Natural killer cell (primary cell): ENCODE measurements around the gene MEF2B. TPM values are rescaled to one million over a fixed set of nuclear protein-coding genes. Genes with fewer than 3 reads are reported as not detected.

Source experiments
- ATAC-seq, 3 donors: fragments of 150-1000 bp in 2 of 3; fragments of 200-7000 bp in 1 of 3; cut with Tn5 transposase; 1 replicate in 1 of 3; 2 replicates in 2 of 3; pipeline ENCODE4 v1.10.0; 2021; ENCODE audit warnings: mild to moderate bottlenecking in 2 of 3, moderate library complexity in 2 of 3
- DNase-seq, 2 donors: peaks; one replicate each; pipeline versions ENCODE4 v3.0.0 to v3.0.0-alpha.2; 2013 to 2021; ENCODE audit warnings: mixed read lengths in 1 of 2
- H3K27ac ChIP-seq: one replicate; pipeline ENCODE4 v1.5.1; 2013; ENCODE audit warnings: mild to moderate bottlenecking, low read length
- H3K27me3 ChIP-seq: one replicate; pipeline ENCODE4 v1.6.1; 2013; ENCODE audit warnings: low read length; ENCODE audit not compliant: control insufficient read depth, insufficient read depth
- H3K36me3 ChIP-seq: one replicate; pipeline ENCODE4 v1.6.1; 2013; ENCODE audit warnings: low read length; ENCODE audit not compliant: control insufficient read depth, insufficient read depth
- H3K4me1 ChIP-seq: one replicate; pipeline ENCODE4 v1.6.1; 2013; ENCODE audit warnings: low read length; ENCODE audit not compliant: control insufficient read depth, insufficient read depth
- H3K4me3 ChIP-seq: one replicate; pipeline ENCODE4 v1.5.1; 2013; ENCODE audit warnings: low read length
- H3K9me3 ChIP-seq: one replicate; pipeline ENCODE4 v1.6.1; 2013; ENCODE audit warnings: low read length; ENCODE audit not compliant: control insufficient read depth, insufficient read depth
- H3K27ac Mint-ChIP-seq, 2 donors: one replicate each; pipeline ENCODE4 v1.8.0; 2022; ENCODE audit warnings: mild to moderate bottlenecking in 2 of 2, mixed read lengths in 2 of 2, moderate library complexity in 1 of 2
- H3K27me3 Mint-ChIP-seq, 2 donors: one replicate each; pipeline ENCODE4 v1.8.0; 2022; ENCODE audit warnings: low read depth in 2 of 2, mixed read lengths in 2 of 2
- H3K36me3 Mint-ChIP-seq: one replicate; pipeline ENCODE4 v1.8.0; 2022; ENCODE audit warnings: mixed read lengths
- H3K4me1 Mint-ChIP-seq, 2 donors: one replicate each; pipeline ENCODE4 v1.8.0; 2022; ENCODE audit warnings: mixed read lengths in 2 of 2
- H3K4me3 Mint-ChIP-seq: one replicate; pipeline ENCODE4 v1.8.0; 2022; ENCODE audit warnings: mild to moderate bottlenecking, moderate library complexity, mixed read lengths
- H3K9me3 Mint-ChIP-seq, 2 donors: one replicate each; pipeline ENCODE4 v1.8.0; 2022; ENCODE audit warnings: mixed read lengths in 2 of 2
- CTCF ChIP-seq: fragments of 200-600 bp; IDR thresholded peaks from one replicate; pipeline ENCODE4 v1.8.0; 2022; ENCODE audit warnings: antibody characterized with exemption
- WGBS: methylation state at CpG from one replicate; pipeline ENCODE4 v1.1.7; 2013; ENCODE audit warnings: missing lambda C conversion rate; ENCODE audit not compliant: insufficient coverage; 5-methylcytosine and 5-hydroxymethylcytosine counted together
- intact Hi-C: fragments of 100-400 bp; cut with micrococcal nuclease; formaldehyde crosslinking; loops from one replicate; pipeline ENCODE4 v1.14.2; 2022
- total RNA-seq, 4 donors: library from RNA; stranded (reverse); fragments of 120-200 nt in 1 of 4; gene quantifications; one replicate each; pipeline versions ENCODE4 v1.2.3 to v1.2.4, GENCODE V29; 2013 to 2022

Gene MEF2B
- total RNA-seq, 3 donors from 2014 or later (not counting 1 experiment from before 2014, with no cell fraction given), result 4.7 to 7.0 (median 5.6) TPM

GRCh38 chr19:19113040-19113626, 56.9 kb downstream of the MEF2B start:
- intact Hi-C loops, result no loop called here
- Mint-ChIP-seq H3K27me3 (no peaks in the 10 kb centered on the region), H3K4me3 (no peak overlapping the region), H3K36me3 (no peaks in the 10 kb centered on the region), H3K9me3 (no peaks in the 10 kb centered on the region), H3K4me1 (peaks cover 0 to 27% of the 10 kb centered on the region in 2 donors), H3K27ac (peak overlapping the region in 1 of 2 donors; percentile 21)
- Histone ChIP-seq H3K27me3 (no peaks in the 10 kb centered on the region), H3K36me3 (no peaks in the 10 kb centered on the region), H3K9me3 (no peaks in the 10 kb centered on the region), H3K4me1 (peaks cover 16% of the 10 kb centered on the region), H3K27ac (no peak overlapping the region), H3K4me3 (no peak overlapping the region)
- WGBS, result 69% methylated on average over 7 of the region's 7 CpGs
- ATAC-seq (no peak), DNase-seq (no peak)
- TF ChIP-seq CTCF, result no peak

GRCh38 chr19:19111967-19112580, 58.0 kb downstream of the MEF2B start:
- H3K4me1 ChIP-seq, result peaks cover 16% of the 10 kb centered on the region
- H3K27ac ChIP-seq, result no peak overlapping the region
- DNase-seq (no peak), ATAC-seq (no peak)
- H3K36me3 ChIP-seq, result no peaks in the 10 kb centered on the region
- Mint-ChIP-seq H3K4me1 (peaks cover 0 to 27% of the 10 kb centered on the region in 2 donors), H3K4me3 (no peak overlapping the region), H3K27ac (peak overlapping the region in 1 of 2 donors; percentile 44), H3K36me3 (no peaks in the 10 kb centered on the region), H3K9me3 (no peaks in the 10 kb centered on the region), H3K27me3 (no peaks in the 10 kb centered on the region)
- H3K4me3 ChIP-seq, result no peak overlapping the region
- intact Hi-C loops, result no loop called here
- 84% methylated on average over 9 of the region's 9 CpGs for WGBS
- H3K9me3 ChIP-seq, result no peaks in the 10 kb centered on the region
- H3K27me3 ChIP-seq, result no peaks in the 10 kb centered on the region
- no peak for TF ChIP-seq CTCF

GRCh38 chr19:19111136-19111835, 58.8 kb downstream of the MEF2B start:
- no peak for TF ChIP-seq CTCF
- Mint-ChIP-seq H3K27ac (no peak overlapping the region), H3K27me3 (no peaks in the 10 kb centered on the region), H3K4me1 (peaks cover 0 to 27% of the 10 kb centered on the region in 2 donors), H3K9me3 (no peaks in the 10 kb centered on the region), H3K4me3 (no peak overlapping the region), H3K36me3 (no peaks in the 10 kb centered on the region)
- Histone ChIP-seq H3K4me3 (no peak overlapping the region), H3K27ac (no peak overlapping the region), H3K27me3 (no peaks in the 10 kb centered on the region), H3K4me1 (peaks cover 16% of the 10 kb centered on the region), H3K36me3 (peaks cover 2% of the 10 kb centered on the region), H3K9me3 (no peaks in the 10 kb centered on the region)
- intact Hi-C loops, result no loop called here
- 87% methylated on average over 15 of the region's 15 CpGs for WGBS
- DNase-seq (no peak), ATAC-seq (no peak)
